B cell (primary cell): ENCODE results near the gene HES6. TPM values are rescaled to one million over a fixed set of nuclear protein-coding genes. Genes with fewer than 3 reads are reported as not detected.

Source experiments
- ATAC-seq: fragments of 200-7000 bp; cut with Tn5 transposase; one replicate; pipeline ENCODE4 v1.10.0; 2021; ENCODE audit warnings: low read depth, mild to moderate bottlenecking, moderate number of reproducible peaks, moderate library complexity
- CTCF ChIA-PET: fragments of 350-600 bp; sonication (Branson Sonifier 250); formaldehyde crosslinking; loops from one replicate; lab custom pipeline; 2021; ENCODE audit warnings: antibody characterized with exemption, inconsistent platforms; lab: Charles Lee
- POLR2A ChIA-PET: fragments of 350-600 bp; sonication (Branson Sonifier 250); formaldehyde crosslinking; loops from one replicate; lab custom pipeline; 2021; ENCODE audit warnings: antibody characterized with exemption; lab: Charles Lee
- DNase-seq: peaks from one replicate; pipeline ENCODE4 v3.0.0; 2013
- H2AFZ ChIP-seq: 2 replicates; pipeline ENCODE4 v1.6.1; 2012; ENCODE audit warnings: mild to moderate bottlenecking, low read depth, low read length; ENCODE audit not compliant: insufficient read depth, poor library complexity, severe bottlenecking
- H3K27ac ChIP-seq, 2 donors: 1 replicate in 1 of 2; 2 replicates in 1 of 2; pipeline ENCODE4 v1.5.1; 2012 to 2013; ENCODE audit warnings: low read length in 2 of 2, mild to moderate bottlenecking in 2 of 2, moderate library complexity in 1 of 2
- H3K27me3 ChIP-seq, 4 experiments: fragments of 200-600 bp in 1 of 4; sonication (generic) in 1 of 4; replicated peaks in 1 of 4; 1 replicate in 2 of 4; 2 replicates in 2 of 4; pipeline versions ENCODE4 v1.6.1 to v1.7.0; 2013 to 2016; ENCODE audit warnings: low read length in 3 of 4, mild to moderate bottlenecking in 2 of 4, mixed read lengths in 1 of 4, moderate library complexity in 1 of 4; ENCODE audit not compliant: insufficient read depth in 4 of 4, control insufficient read depth in 3 of 4; ENCODE audit errors: control extremely low read depth in 1 of 4
- H3K36me3 ChIP-seq, 2 experiments: replicated peaks in 1 of 2; 1 replicate in 1 of 2; 2 replicates in 1 of 2; pipeline versions ENCODE4 v1.6.1 to v1.7.1; 2013; ENCODE audit warnings: low read length in 1 of 2; ENCODE audit not compliant: insufficient read depth in 2 of 2, control insufficient read depth in 1 of 2; ENCODE audit errors: control extremely low read depth in 1 of 2, extremely low read depth in 1 of 2
- H3K4me1 ChIP-seq, 2 donors: fragments of 200-600 bp in 1 of 2; sonication (generic) in 1 of 2; 1 replicate in 1 of 2; 2 replicates in 1 of 2; pipeline versions ENCODE4 v1.5.1 to v1.6.1; 2013 to 2017; ENCODE audit warnings: low read length in 2 of 2; ENCODE audit not compliant: control insufficient read depth in 2 of 2, insufficient read depth in 2 of 2
- H3K4me2 ChIP-seq: replicated peaks from 2 replicates; pipeline ENCODE3; 2012; ENCODE audit warnings: mild to moderate bottlenecking, low read depth, low read length; ENCODE audit not compliant: poor library complexity, severe bottlenecking
- H3K4me3 ChIP-seq, 5 experiments: fragments of 200-600 bp in 1 of 5; sonication (generic) in 1 of 5; 1 replicate in 3 of 5; 2 replicates in 2 of 5; pipeline versions ENCODE4 v1.5.1 to v1.7.0; 2011 to 2016; ENCODE audit warnings: low read length in 4 of 5, mild to moderate bottlenecking in 4 of 5, low read depth in 2 of 5, control low read depth in 1 of 5, moderate library complexity in 1 of 5; ENCODE audit not compliant: insufficient read depth in 1 of 5; ENCODE audit errors: control extremely low read depth in 1 of 5, extremely low read depth in 1 of 5
- H3K79me2 ChIP-seq: fragments of 200-600 bp; sonication (generic); one replicate; pipeline ENCODE4 v1.6.0; 2016; ENCODE audit warnings: low read length; ENCODE audit not compliant: control insufficient read depth, insufficient read depth
- H3K9ac ChIP-seq: fragments of 200-600 bp; sonication (generic); 2 replicates; pipeline ENCODE4 v1.6.1; 2017; ENCODE audit warnings: mild to moderate bottlenecking, low read length, moderate library complexity
- H3K9me3 ChIP-seq, 3 donors: one replicate each; pipeline versions ENCODE4 v1.6.1 to v1.7.1; 2013; ENCODE audit warnings: low read length in 2 of 3; ENCODE audit not compliant: control insufficient read depth in 2 of 3, insufficient read depth in 1 of 3; ENCODE audit errors: control extremely low read depth in 1 of 3
- H4K20me1 ChIP-seq: 2 replicates; pipeline ENCODE4 v1.6.0; 2012; ENCODE audit warnings: mild to moderate bottlenecking, low read length; ENCODE audit not compliant: insufficient read depth, control insufficient read depth, poor library complexity, severe bottlenecking
- H3K27ac Mint-ChIP-seq: one replicate; pipeline ENCODE4 v1.8.0; 2021; ENCODE audit warnings: mixed read lengths
- H3K27me3 Mint-ChIP-seq: one replicate; pipeline ENCODE4 v1.8.0; 2021; ENCODE audit warnings: mixed read lengths
- H3K4me1 Mint-ChIP-seq: one replicate; pipeline ENCODE4 v1.8.0; 2021; ENCODE audit warnings: mixed read lengths
- H3K4me3 Mint-ChIP-seq: one replicate; pipeline ENCODE4 v1.8.0; 2021; ENCODE audit warnings: mixed read lengths
- H3K9me3 Mint-ChIP-seq: one replicate; pipeline ENCODE4 v1.8.0; 2022; ENCODE audit warnings: mixed read lengths; ENCODE audit not compliant: insufficient read depth
- EZH2 ChIP-seq: IDR thresholded peaks from 2 replicates; pipeline ENCODE4 v1.6.1; 2012; ENCODE audit warnings: borderline replicate concordance, low read depth, mild to moderate bottlenecking, moderate library complexity, low read length; ENCODE audit not compliant: insufficient read depth, poor library complexity, severe bottlenecking
- WGBS: methylation state at CpG from one replicate; pipeline ENCODE4 v1.1.5; 2013; ENCODE audit warnings: missing lambda C conversion rate; ENCODE audit not compliant: insufficient coverage; 5-methylcytosine and 5-hydroxymethylcytosine counted together
- intact Hi-C: fragments of 100-400 bp; cut with micrococcal nuclease; formaldehyde crosslinking; loops from one replicate; pipeline ENCODE4 v1.10.0; 2022
- polyA plus RNA-seq: library from polyadenylated mRNA; depleted of rRNA; stranded (reverse); fragments of >200 nt; gene quantifications from 2 replicates; pipeline ENCODE4 v1.2.3, GENCODE V29; 2012
- total RNA-seq, 2 donors: library from RNA; stranded (reverse); fragments of 120-200 nt in 1 of 2; gene quantifications; 1 replicate in 1 of 2; 2 replicates in 1 of 2; pipeline versions ENCODE4 v1.2.3 to v1.2.4, GENCODE V29; 2013 to 2022
- TF ChIP-seq, protein P1 (sequence below): fragments of 200-600 bp; IDR thresholded peaks from one replicate; pipeline ENCODE4 v1.8.0; 2022; ENCODE audit warnings: antibody characterized with exemption, mild to moderate bottlenecking

HES6 gene
- total and polyA plus RNA-seq, 2 donors (not counting 1 experiment from before 2014, with no cell fraction given): 6.5 to 14.3 TPM

- Histone ChIP-seq H3K4me3 (no peak overlapping the region), H2AFZ (no peak overlapping the region), H3K4me2 (no peak overlapping the region), H3K79me2 (no peaks in the 10 kb centered on the region), H4K20me1 (no peaks in the 10 kb centered on the region), H3K36me3 (peaks cover 0 to 38% of the 10 kb centered on the region in 2 experiments), H3K9me3 (no peaks in the 10 kb centered on the region), H3K4me1 (no peaks in the 10 kb centered on the region), H3K27ac (no peak overlapping the region), H3K9ac (no peak overlapping the region), H3K27me3 (no peaks in the 10 kb centered on the region)
- no peaks in the 10 kb centered on the region for H3K4me1 Mint-ChIP-seq
- no peak overlapping the region for H3K27ac Mint-ChIP-seq
- H3K9me3 Mint-ChIP-seq: no peaks in the 10 kb centered on the region
- no peak for ATAC-seq
- ChIA-PET POLR2A (no interaction called here), CTCF (interaction anchor here (0.6 to 2.3 kb wide), 5 partner anchors 9 to 398 kb away, joined by 3 to 6 read pairs (median 4); no protein-coding TSS in a partner anchor)
- TF ChIP-seq, protein P1, sequence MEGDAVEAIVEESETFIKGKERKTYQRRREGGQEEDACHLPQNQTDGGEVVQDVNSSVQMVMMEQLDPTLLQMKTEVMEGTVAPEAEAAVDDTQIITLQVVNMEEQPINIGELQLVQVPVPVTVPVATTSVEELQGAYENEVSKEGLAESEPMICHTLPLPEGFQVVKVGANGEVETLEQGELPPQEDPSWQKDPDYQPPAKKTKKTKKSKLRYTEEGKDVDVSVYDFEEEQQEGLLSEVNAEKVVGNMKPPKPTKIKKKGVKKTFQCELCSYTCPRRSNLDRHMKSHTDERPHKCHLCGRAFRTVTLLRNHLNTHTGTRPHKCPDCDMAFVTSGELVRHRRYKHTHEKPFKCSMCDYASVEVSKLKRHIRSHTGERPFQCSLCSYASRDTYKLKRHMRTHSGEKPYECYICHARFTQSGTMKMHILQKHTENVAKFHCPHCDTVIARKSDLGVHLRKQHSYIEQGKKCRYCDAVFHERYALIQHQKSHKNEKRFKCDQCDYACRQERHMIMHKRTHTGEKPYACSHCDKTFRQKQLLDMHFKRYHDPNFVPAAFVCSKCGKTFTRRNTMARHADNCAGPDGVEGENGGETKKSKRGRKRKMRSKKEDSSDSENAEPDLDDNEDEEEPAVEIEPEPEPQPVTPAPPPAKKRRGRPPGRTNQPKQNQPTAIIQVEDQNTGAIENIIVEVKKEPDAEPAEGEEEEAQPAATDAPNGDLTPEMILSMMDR: no peak
- TF ChIP-seq EZH2: no peak
- intact Hi-C loops: loop anchor here (5.0 kb wide), 1 partner anchor 532 kb away; no protein-coding TSS in a partner anchor
- DNase-seq: no peak
- H3K27me3 Mint-ChIP-seq: no peaks in the 10 kb centered on the region
- 97% methylated on average over 6 of the region's 8 CpGs for WGBS
- H3K4me3 Mint-ChIP-seq: no peak overlapping the region
Observed at GRCh38 chr2:238255636-238256035, 15.8 kb upstream of the HES6 start.

DNA sequence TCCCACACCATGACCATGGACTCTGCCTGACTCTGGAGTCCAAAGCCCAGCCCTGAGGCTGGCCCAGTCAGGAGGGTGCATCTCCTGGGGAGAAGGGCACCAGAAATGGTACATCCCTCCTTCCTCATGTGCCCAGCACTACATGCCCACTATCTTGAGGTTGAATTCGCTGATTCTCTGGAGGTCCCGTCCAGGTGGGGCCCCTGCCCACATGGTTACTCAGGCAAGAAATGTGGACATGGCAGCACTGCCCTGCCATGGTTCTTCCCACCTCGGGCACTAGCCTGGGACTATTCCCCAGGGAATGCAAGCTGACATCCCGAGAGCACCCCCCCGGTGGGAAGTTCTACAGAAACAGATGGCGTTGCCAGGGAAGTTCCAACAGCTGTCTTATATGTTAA is 15.3 kb upstream of the HES6 start:
- Mint-ChIP-seq H3K27me3 (no peaks in the 10 kb centered on the region), H3K27ac (no peak overlapping the region), H3K4me1 (no peaks in the 10 kb centered on the region), H3K4me3 (no peak overlapping the region), H3K9me3 (no peaks in the 10 kb centered on the region)
- no peak overlapping the region for H2AFZ ChIP-seq
- intact Hi-C loops: loop anchor here (5.0 kb wide), 1 partner anchor 532 kb away; no protein-coding TSS in a partner anchor
- H3K27me3 ChIP-seq: no peaks in the 10 kb centered on the region
- H3K27ac ChIP-seq: no peak overlapping the region
- CTCF ChIA-PET: interaction anchor here (0.6 to 2.3 kb wide), 6 partner anchors 8 to 398 kb away, joined by 3 to 6 read pairs (median 4); no protein-coding TSS in a partner anchor
- H3K4me3 ChIP-seq: no peak overlapping the region
- no peaks in the 10 kb centered on the region for H3K79me2 ChIP-seq
- DNase-seq (no peak), ATAC-seq (no peak)
- H3K9me3 ChIP-seq: no peaks in the 10 kb centered on the region
- peaks cover 0 to 38% of the 10 kb centered on the region in 2 experiments for H3K36me3 ChIP-seq
- H3K4me2 ChIP-seq: no peak overlapping the region
- no peaks in the 10 kb centered on the region for H3K4me1 ChIP-seq
- POLR2A ChIA-PET: no interaction called here
- TF ChIP-seq, protein P1: no peak
- no peak for TF ChIP-seq EZH2
- H3K9ac ChIP-seq: no peak overlapping the region
- no peaks in the 10 kb centered on the region for H4K20me1 ChIP-seq
- WGBS: 97% methylated on average over 6 of the region's 6 CpGs
